Endometrial microvascular endothelial cells (primary cell): Measurements from ENCODE around the gene TMEM169. TPM values are rescaled to one million over a fixed set of nuclear protein-coding genes. Genes with fewer than 3 reads are reported as not detected.
"Not testable (repeated sequence)": the region's sequence is repeated elsewhere in the genome, so short reads cannot be mapped to it uniquely, and the experiment has no call there.

Source experiments
- in situ Hi-C: cut with HindIII; loops from 2 replicates; pipeline ENCODE4 v1.10.0; 2017; ENCODE audit warnings: low sequenced_read_pairs, low pct_unique_long_range_greater_than_20kb; ENCODE audit errors: inconsistent ontology term
- total RNA-seq: library from RNA; depleted of rRNA; stranded (reverse); fragments of >200 nt; gene quantifications from one replicate; pipeline ENCODE4 v1.2.3, GENCODE V29; 2015; ENCODE audit errors: inconsistent ontology term

The TMEM169 gene
- total RNA-seq, 1 donor from 2014 or later, result 0.46 TPM

- in situ Hi-C loops, result no loop called here
Observed at GRCh38 chr2:216117561-216118340, 36.0 kb downstream of the TMEM169 start.

DNA sequence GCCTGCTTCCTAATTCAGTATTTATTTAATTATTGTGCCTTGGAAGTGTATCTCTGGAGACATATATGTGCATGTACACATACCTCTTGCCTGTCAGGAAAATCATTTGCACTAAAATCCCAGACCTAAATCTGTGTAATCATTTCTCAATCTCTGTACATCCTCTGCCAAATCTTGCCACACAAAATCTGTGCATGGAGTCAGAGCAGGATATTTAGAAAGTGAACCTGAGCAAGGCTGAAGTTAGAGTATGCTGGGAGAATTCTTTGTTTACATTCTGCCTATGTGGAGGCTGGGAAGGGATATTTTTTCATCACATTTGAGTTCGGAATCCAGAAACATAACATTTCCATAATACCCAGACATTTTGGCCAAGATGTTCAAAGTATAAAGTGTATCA lies 36.8 kb downstream of the TMEM169 start:
- in situ Hi-C loops, result no loop called here

- in situ Hi-C loops, result no loop called here
Observed at GRCh38 chr2:216119146-216119545, 37.4 kb downstream of the TMEM169 start.

DNA sequence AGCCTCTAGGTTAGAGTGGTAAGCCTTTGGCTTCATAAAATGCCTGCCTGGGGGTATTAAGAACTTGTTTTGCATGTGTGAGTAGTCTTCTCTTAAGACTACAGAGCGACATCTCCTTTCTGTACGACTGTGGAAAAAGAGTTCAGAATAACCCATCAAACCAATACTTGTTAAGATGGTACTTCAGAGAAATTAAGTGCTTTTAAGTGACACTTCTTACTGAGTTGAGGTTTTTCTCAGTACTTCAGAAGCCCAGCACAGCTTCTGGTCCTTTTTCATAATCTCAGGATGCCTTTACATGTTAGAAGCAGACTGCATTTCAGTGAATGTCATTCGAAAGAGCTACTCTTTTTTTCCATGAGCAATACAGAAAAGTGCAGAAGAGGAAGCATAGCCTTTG lies 38.3 kb downstream of the TMEM169 start:
- in situ Hi-C loops, result no loop called here

DNA sequence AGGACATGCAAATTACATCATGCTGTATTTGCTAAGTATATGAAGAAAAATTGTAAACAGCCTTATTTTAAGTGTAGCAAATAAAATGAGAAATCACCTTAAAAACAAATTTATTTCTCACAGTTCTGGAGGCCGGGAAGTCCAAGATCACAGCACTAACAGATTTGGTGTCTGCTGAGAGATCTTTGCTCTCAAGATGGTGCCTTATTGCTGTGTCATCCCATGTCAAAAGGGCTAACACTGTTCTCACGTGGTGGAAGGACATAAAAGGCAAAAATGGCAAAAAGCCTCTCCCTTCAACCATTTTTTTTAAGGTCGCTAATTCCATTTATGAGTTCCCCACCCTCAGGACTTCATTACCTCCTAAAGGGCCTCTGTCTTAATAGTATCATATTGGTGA lies 39.5 kb downstream of the TMEM169 start:
- in situ Hi-C loops, result no loop called here

GRCh38 chr2:216126943-216127342 lies 45.2 kb downstream of the TMEM169 start:
- in situ Hi-C loops, result no loop called here

DNA sequence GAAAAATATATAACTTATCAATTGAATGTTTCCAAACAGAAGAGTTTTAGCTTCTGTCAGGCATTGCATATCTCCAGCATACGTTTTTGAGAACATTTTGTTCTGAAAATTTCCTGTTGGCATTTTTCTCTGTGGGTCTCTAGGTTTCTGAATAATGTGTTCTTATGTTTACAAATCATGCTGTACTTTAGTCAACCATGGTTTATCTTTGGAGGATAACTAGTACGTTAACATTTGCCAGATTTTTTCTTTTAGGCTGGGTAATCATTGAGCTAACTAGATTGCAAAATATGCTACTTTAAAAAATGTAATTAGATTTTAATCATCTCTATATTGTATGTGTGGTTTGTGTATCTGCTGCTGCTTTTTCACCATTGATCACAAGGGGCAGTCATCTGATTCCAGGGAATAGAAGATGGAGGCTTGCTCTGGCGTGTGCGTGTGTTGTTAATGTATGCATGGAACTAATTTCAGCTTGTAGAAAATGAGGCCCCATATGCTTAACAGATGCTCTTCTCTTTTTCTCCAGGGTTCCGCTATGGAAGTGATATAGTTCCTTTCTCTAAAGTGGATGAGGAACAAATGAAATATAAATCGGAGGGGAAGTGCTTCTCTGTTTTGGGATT lies 48.7 kb downstream of the TMEM169 start:
- in situ Hi-C loops, result no loop called here

GRCh38 chr2:216131175-216131926 lies 49.6 kb downstream of the TMEM169 start:
- in situ Hi-C loops, result no loop called here

DNA sequence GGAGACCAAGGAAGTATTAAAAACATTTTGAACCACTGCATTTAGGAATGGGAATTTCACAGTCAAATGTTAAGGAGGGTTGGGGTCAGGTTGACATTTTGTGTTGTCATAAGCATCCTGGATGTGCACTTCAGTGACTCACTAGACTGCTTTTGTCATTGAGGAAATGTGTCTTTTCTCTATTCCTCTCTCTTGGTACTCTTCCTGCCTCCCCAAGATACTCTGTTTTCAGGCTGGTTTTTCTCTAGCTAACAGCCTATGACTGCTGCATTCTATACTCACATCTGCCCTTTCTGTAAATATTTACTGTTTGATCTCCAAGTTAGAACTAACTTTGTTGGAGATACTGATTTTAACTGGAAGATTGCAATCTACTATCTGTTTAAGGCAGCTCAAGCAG lies 50.9 kb downstream of the TMEM169 start:
- in situ Hi-C loops, result no loop called here

- in situ Hi-C loops, result no loop called here
Observed at GRCh38 chr2:216133397-216133796, 51.7 kb downstream of the TMEM169 start.

DNA sequence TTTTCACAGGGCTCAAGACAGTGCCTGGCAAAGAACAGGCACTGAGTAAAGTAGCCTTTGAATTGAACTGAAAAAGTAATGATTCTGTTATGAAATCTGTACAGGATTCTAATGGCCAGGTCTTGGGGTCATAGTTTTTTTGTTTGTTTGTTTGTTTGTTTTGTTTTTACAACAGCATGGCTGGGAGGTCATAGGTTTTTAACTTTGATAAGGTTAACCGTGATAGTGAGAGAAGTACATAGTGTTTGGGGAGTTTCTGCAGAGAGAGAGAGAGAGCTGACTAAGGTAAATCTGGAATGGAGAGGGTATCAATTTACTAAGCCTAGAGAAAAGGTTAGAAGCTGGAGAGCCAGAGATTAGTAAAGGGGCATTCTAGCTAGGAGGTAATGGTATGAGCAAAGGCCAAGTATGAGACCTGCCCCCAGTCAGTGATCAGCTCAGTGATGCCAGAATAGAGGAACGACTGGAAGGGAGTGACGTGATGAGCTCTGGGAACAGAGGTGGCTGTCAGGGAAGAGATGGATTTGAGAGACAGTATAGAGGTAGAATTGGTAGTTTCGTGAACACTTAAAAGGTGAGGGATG lies 53.3 kb downstream of the TMEM169 start:
- in situ Hi-C loops, result no loop called here

- in situ Hi-C loops, result no loop called here
Observed at GRCh38 chr2:216139884-216140283, 58.2 kb downstream of the TMEM169 start.

GRCh38 chr2:216141516-216141915 lies 59.8 kb downstream of the TMEM169 start:
- in situ Hi-C loops, result not testable (repeated sequence)

GRCh38 chr2:216142540-216142939 lies 60.8 kb downstream of the TMEM169 start:
- in situ Hi-C loops, result no loop called here

DNA sequence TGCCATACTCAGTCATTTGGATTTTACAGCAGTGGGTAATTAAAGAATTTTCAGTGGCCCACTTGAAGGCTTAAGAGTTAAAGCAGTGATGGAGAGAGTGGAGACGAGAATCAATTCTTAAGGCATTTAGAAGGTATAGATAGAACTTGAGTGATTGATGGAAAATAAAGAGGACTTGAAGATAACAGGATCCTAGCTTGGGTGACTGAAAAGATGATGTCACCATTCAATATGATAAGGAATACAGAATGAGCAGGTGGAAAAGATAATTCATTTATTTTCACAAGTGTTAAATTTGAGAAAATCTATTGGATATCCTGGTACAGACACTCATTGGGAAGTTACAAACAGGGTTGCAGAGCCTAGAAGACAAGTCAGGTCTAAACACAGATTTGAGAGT lies 62.7 kb downstream of the TMEM169 start:
- in situ Hi-C loops, result no loop called here

DNA sequence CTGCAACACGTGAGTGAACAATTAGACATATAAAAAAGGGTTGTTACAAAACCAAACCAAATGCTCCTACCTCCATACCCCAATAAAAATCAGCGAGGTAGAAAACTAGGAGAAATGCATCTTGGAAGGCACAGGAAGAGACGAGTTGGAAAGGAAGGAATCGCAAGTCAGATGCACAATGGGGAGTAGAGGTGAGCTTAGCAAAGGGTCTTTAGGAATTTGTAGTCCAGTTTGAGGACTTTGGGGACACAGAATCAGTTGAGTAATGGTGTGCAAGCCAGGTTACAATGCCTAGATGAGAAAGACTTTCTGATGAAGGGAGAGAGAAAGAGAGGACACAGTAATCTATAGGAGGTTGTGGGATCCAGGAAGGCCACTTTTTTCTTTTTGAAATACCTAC lies 63.1 kb downstream of the TMEM169 start:
- in situ Hi-C loops, result no loop called here

GRCh38 chr2:216146573-216146972 lies 64.9 kb downstream of the TMEM169 start:
- in situ Hi-C loops, result no loop called here

DNA sequence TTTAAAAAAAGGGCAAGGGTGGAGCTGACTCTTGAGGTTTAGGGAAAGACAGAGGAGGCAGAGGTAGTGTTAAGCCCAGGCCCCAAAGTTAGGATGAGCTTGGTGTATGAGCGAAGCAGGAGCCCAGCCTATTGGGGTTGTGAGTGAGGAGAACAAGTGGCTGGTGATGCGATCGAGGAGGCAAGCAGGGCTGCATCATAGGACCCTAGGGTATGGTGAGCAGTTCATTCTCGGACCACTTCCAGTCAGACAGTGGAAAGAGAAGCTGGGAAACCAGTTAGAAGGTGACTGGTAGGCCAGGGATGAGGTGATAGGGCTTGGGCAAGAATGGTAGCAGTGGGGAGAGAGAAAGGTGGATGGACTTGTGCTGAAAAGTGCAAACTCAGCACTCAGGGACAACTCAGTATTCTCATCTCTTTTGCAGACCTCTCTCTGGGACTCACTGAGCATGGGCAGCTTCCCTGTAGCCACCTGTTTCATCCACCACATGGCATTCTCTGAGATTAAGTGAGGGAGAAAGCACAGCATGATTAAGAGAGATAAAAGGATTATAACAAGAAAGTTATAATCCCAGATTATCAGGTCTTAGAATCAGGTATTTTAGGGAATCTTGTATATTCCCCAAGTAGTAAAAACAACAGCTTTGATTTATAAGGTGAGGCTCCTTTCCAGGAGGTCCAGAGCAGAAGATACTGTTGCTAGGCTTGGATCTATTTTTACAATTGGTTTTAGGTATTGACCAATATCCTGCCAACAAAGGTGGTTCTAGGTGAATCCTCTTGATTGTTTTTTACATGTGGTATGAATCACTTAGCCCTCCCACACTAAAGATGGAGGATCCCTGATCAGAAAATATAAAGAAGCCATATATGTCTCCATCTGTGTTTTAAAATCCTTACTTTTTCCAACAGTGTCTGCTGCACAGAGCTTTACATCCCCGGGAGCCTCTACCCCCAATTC lies 65.7 kb downstream of the TMEM169 start:
- in situ Hi-C loops, result no loop called here

DNA sequence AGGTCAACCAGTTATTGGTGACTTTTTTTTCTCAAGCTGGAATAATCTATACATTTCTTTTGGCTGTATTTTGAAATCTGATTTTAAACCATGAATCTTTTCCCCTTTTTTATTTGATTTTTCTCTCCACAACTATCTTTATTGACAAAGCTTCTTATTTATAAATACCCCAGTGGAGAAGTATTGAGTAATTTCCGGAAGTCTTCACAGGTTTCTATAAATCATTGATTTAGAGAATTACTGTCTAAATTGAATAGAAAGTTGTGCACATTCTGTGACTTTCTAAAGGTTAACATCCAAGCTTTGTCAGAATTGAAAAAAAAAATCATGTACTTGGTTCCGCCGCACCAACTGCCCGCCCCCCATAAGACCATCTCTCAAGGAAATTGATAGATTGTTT lies 67.3 kb downstream of the TMEM169 start:
- in situ Hi-C loops, result no loop called here
